Parathyroid adenoma (tissue), 2 donors: ENCODE measurements around the gene PKNOX2.

Experiments
- H2AFZ ChIP-seq: fragments of 300-600 bp; sonication (generic); one replicate; pipeline ENCODE4 v1.7.0; 2017; ENCODE audit warnings: antibody characterized with exemption, mild to moderate bottlenecking
- H3K27ac ChIP-seq: fragments of 300-600 bp; sonication (generic); one replicate; pipeline ENCODE4 v1.7.0; 2017
- H3K27me3 ChIP-seq: fragments of 300-600 bp; sonication (generic); one replicate; pipeline ENCODE4 v1.7.0; 2017; ENCODE audit warnings: low read length; ENCODE audit not compliant: control insufficient read depth, insufficient read depth
- H3K36me3 ChIP-seq: fragments of 300-600 bp; sonication (generic); one replicate; pipeline ENCODE4 v1.7.0; 2017; ENCODE audit warnings: low read length; ENCODE audit not compliant: control insufficient read depth, insufficient read depth
- H3K4me1 ChIP-seq: fragments of 300-600 bp; sonication (generic); one replicate; pipeline ENCODE4 v1.7.0; 2017; ENCODE audit warnings: control low read depth
- H3K4me2 ChIP-seq: fragments of 300-600 bp; sonication (generic); one replicate; pipeline ENCODE4 v1.7.0; 2017; ENCODE audit warnings: low read length
- H3K4me3 ChIP-seq: fragments of 300-600 bp; sonication (generic); one replicate; pipeline ENCODE4 v1.7.0; 2017; ENCODE audit warnings: low read depth, low read length
- H3K79me2 ChIP-seq: fragments of 300-600 bp; sonication (generic); one replicate; pipeline ENCODE4 v1.7.0; 2017; ENCODE audit warnings: control low read depth
- H3K9ac ChIP-seq: fragments of 300-600 bp; sonication (generic); one replicate; pipeline ENCODE4 v1.7.0; 2017; ENCODE audit warnings: mild to moderate bottlenecking
- H3K9me3 ChIP-seq: fragments of 300-600 bp; sonication (generic); one replicate; pipeline ENCODE4 v1.7.0; 2017; ENCODE audit warnings: low read length; ENCODE audit not compliant: control insufficient read depth
- CTCF ChIP-seq: fragments of 300-600 bp; sonication (generic); IDR thresholded peaks from one replicate; pipeline ENCODE4 v1.7.0; 2017; ENCODE audit warnings: antibody characterized with exemption, mild to moderate bottlenecking
- donor health status: primary hyperparathyroidism.

PKNOX2 gene

GRCh38 chr11:125365196-125365931 lies 200.8 kb downstream of the PKNOX2 start:
- H3K27ac ChIP-seq, result no peak overlapping the region
- H3K4me1 ChIP-seq, result no peaks in the 10 kb centered on the region
- H3K9ac ChIP-seq, result no peak overlapping the region
- H3K36me3 ChIP-seq, result no peaks in the 10 kb centered on the region
- no peaks in the 10 kb centered on the region for H3K27me3 ChIP-seq
- no peak overlapping the region for H2AFZ ChIP-seq
- no peak for TF ChIP-seq CTCF
- no peaks in the 10 kb centered on the region for H3K9me3 ChIP-seq
- H3K4me3 ChIP-seq, result no peak overlapping the region
- no peaks in the 10 kb centered on the region for H3K79me2 ChIP-seq
- H3K4me2 ChIP-seq, result no peak overlapping the region

DNA sequence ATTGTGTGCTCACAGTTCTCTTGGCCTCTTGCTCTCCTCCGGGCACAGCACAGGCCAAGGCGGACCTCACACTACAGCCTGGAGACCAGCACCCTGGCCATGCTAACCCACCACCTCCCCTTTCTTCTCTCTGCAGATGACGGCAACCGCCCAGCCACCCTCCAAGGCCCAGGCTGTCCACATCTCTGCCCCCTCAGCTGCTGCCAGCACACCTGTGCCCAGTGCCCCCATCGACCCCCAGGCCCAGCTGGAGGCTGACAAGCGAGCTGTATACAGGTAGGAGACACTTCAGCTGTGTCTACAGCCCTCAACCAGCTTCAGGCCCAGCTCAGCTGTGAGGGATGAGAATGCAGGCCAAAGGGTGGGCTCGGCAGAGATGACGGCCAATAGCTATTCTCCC lies 203.2 kb downstream of the PKNOX2 start:
- H3K4me1 ChIP-seq, result no peaks in the 10 kb centered on the region
- no peaks in the 10 kb centered on the region for H3K36me3 ChIP-seq
- H3K4me2 ChIP-seq, result no peak overlapping the region
- no peak overlapping the region for H2AFZ ChIP-seq
- H3K27me3 ChIP-seq, result no peaks in the 10 kb centered on the region
- no peak overlapping the region for H3K9ac ChIP-seq
- no peak overlapping the region for H3K27ac ChIP-seq
- H3K9me3 ChIP-seq, result no peaks in the 10 kb centered on the region
- TF ChIP-seq CTCF, result no peak
- no peaks in the 10 kb centered on the region for H3K79me2 ChIP-seq
- no peak overlapping the region for H3K4me3 ChIP-seq

DNA sequence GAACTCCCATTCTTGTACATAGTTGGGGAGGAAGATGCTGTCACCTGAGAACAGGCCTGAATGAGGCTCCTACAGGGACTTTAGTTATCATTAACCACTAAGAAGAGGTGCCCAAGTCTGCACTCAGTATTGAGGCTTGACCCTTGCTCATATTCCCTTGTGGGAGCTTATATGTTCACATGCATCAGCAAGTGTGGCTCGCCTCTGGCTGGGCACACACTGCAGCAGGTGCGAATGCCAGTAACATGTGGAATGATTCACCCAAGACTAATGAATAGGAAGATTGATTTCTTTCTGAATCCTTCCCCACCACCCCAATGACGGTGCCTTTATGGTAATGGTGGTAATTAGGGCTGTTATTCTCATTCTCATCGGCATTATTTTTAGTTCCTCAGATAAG lies 204.2 kb downstream of the PKNOX2 start:
- no peaks in the 10 kb centered on the region for H3K4me1 ChIP-seq
- H3K27me3 ChIP-seq, result no peaks in the 10 kb centered on the region
- H3K9ac ChIP-seq, result no peak overlapping the region
- H3K4me2 ChIP-seq, result no peak overlapping the region
- no peak for TF ChIP-seq CTCF
- no peak overlapping the region for H3K4me3 ChIP-seq
- H3K79me2 ChIP-seq, result no peaks in the 10 kb centered on the region
- no peaks in the 10 kb centered on the region for H3K36me3 ChIP-seq
- no peak overlapping the region for H2AFZ ChIP-seq
- no peak overlapping the region for H3K27ac ChIP-seq
- no peaks in the 10 kb centered on the region for H3K9me3 ChIP-seq

DNA sequence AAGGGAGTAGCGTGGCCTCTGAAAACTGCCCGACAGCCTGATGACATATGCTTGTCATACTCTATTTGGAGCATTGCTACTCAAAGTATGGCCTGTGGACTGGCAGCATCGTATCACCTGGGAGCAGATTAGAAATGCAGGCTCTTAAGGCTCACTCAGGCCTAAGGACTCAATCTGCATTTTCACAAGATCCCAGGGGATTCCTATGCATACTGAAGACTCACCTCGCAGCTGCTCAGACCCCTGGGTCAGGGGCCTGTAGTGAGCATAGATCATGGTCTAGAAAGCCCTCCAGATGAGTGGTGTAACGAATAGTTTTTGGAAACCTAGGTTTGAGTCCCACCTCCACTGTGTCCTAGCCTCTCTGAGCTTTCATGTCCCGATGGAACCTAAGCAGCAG lies 205.3 kb downstream of the PKNOX2 start:
- H2AFZ ChIP-seq, result no peak overlapping the region
- no peak for TF ChIP-seq CTCF
- H3K27me3 ChIP-seq, result no peaks in the 10 kb centered on the region
- no peak overlapping the region for H3K4me3 ChIP-seq
- H3K4me1 ChIP-seq, result no peaks in the 10 kb centered on the region
- no peak overlapping the region for H3K4me2 ChIP-seq
- no peaks in the 10 kb centered on the region for H3K36me3 ChIP-seq
- H3K9me3 ChIP-seq, result no peaks in the 10 kb centered on the region
- H3K9ac ChIP-seq, result no peak overlapping the region
- H3K79me2 ChIP-seq, result no peaks in the 10 kb centered on the region
- no peak overlapping the region for H3K27ac ChIP-seq
